HG03521 (cell line): ENCODE data around the gene NOL9.

ENCODE experiments used
- ATAC-seq: cut with Tn5 transposase; IDR thresholded peaks from one replicate; pipeline ENCODE4 v1.9.1; 2021; ENCODE audit warnings: mild to moderate bottlenecking, moderate library complexity; ENCODE audit not compliant: unreplicated experiment

NOL9 gene

GRCh38 chr1:6473974-6474814 lies 80.1 kb downstream of the NOL9 start:
- ATAC-seq: no peak

- no peak for ATAC-seq
Observed at GRCh38 chr1:6473156-6473555, 81.2 kb downstream of the NOL9 start.

GRCh38 chr1:6472391-6472790 lies 81.9 kb downstream of the NOL9 start:
- ATAC-seq: no peak

GRCh38 chr1:6471970-6472368 lies 82.3 kb downstream of the NOL9 start:
- ATAC-seq: no peak
